Measurements from ENCODE around the gene KMT2D.

- TF ChIP-seq CTCF (conservative IDR thresholded peaks at IDR 0.05; ENCODE audit: low read length) (no peak), EZH2phosphoT487 (IDR thresholded peaks at IDR 0.05; ENCODE audit: borderline replicate concordance) (no peak)
These were observed 610 bp upstream of the KMT2D start for GRCh38 chr12:49061157-49061650.

All from Loucy (cell line).